Fibroblast of lung (primary cell): Measurements from ENCODE around the gene PSEN1.

ENCODE experiments used
- EZH2 ChIP-seq: IDR thresholded peaks from 2 replicates; pipeline ENCODE4 v1.5.1; 2012; ENCODE audit warnings: low read length, control low read depth, mild to moderate bottlenecking; ENCODE audit errors: missing control alignments
- TF ChIP-seq, protein P1 (sequence below), 2 donors: IDR thresholded peaks in 1 of 2; conservative IDR thresholded peaks in 1 of 2; 1 replicate in 1 of 2; 2 replicates in 1 of 2; pipeline ENCODE4 v1.5.1; 2011 to 2012; ENCODE audit warnings: low read length in 2 of 2, control low read depth in 1 of 2, inconsistent platforms in 1 of 2, low read depth in 1 of 2, mild to moderate bottlenecking in 1 of 2

DNA sequence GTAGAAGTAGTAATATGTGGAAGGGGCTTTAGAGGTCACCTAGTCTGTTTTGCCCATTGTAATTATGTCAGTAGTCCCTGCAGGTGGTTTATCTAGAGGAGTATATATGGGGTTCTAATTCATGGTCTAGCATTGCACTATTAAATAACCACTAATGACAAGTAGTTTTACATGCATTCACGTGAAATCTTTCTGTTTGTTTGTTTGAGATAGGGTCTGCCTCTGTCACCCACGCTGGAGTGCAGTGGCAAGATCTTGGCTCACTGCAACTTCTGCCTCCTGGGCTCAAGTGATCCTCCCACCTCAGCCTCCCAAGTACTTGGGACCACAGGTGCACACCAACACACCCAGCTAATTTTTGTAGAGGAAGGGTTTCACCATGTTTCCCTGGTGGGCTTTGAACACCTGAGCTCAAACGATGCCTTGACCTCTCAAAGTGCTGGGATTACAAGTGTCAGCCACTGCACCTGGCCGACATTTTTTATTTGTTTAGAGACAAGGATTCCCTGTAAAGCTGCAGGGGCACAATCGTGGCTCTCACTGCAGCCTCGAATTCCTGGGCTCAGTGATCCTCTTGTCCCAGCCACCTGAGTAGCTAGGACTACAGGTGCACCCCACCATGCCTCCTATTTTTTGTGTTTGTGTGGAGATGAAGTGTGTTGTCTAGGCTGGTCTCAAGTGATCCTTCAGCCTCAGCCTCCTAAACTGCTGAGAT is 12.0 kb upstream of the PSEN1 start:
- no peak for TF ChIP-seq EZH2
- TF ChIP-seq, protein P1, sequence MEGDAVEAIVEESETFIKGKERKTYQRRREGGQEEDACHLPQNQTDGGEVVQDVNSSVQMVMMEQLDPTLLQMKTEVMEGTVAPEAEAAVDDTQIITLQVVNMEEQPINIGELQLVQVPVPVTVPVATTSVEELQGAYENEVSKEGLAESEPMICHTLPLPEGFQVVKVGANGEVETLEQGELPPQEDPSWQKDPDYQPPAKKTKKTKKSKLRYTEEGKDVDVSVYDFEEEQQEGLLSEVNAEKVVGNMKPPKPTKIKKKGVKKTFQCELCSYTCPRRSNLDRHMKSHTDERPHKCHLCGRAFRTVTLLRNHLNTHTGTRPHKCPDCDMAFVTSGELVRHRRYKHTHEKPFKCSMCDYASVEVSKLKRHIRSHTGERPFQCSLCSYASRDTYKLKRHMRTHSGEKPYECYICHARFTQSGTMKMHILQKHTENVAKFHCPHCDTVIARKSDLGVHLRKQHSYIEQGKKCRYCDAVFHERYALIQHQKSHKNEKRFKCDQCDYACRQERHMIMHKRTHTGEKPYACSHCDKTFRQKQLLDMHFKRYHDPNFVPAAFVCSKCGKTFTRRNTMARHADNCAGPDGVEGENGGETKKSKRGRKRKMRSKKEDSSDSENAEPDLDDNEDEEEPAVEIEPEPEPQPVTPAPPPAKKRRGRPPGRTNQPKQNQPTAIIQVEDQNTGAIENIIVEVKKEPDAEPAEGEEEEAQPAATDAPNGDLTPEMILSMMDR (conservative IDR thresholded peaks at IDR 0.05 in 1 of 2, IDR thresholded peaks at IDR 0.05 in 1 of 2; ENCODE audit: low read depth in 1 of 2, low read length in 2 of 2), result no peak
